K562 (cell line): ENCODE data around the gene CCDC88A. TPM values are rescaled to one million over a fixed set of nuclear protein-coding genes. Genes with fewer than 3 reads are reported as not detected.

Experiments used
- GABPB2 ChIP-seq: fragments of 250-450 bp; sonication (Bioruptor Pico); conservative IDR thresholded peaks from 2 replicates; pipeline ENCODE4 v1.5.1; 2021; ENCODE audit warnings: mild to moderate bottlenecking
- GTF2E2 ChIP-seq: fragments of 200-800 bp; sonication (Bioruptor generic); IDR thresholded peaks from 2 replicates; pipeline ENCODE4 v1.6.1; 2016; ENCODE audit warnings: missing genetic modification characterization, missing compliant biosample characterization
- HSF4 ChIP-seq: fragments of 250-450 bp; sonication (Bioruptor Pico); IDR thresholded peaks from 2 replicates; pipeline ENCODE4 v2.1.2; 2022; ENCODE audit warnings: mild to moderate bottlenecking, moderate library complexity, borderline replicate concordance
- SMARCE1 ChIP-seq: fragments of 450-650 bp; IDR thresholded peaks from 2 replicates; pipeline ENCODE4 v1.7.1; 2016; ENCODE audit warnings: mild to moderate bottlenecking
- ZBTB40 ChIP-seq, 2 experiments: fragments of 450-650 bp in 1 of 2; sonication (generic) in 1 of 2; formaldehyde crosslinking in 1 of 2; IDR thresholded peaks; 2 replicates each; pipeline versions ENCODE4 v1.7.1 to v1.9.0; 2016 to 2022; ENCODE audit warnings: inconsistent platforms in 1 of 2, mild to moderate bottlenecking in 1 of 2, missing genetic modification reagents in 1 of 2
- ZC3H11A ChIP-seq: IDR thresholded peaks from 2 replicates; pipeline ENCODE4 v1.6.1; 2012; ENCODE audit warnings: low read depth, low read length, improper control_type of control experiment
- ZNF133 ChIP-seq: fragments of 250-450 bp; sonication (Bioruptor Pico); IDR thresholded peaks from 2 replicates; pipeline ENCODE4 v1.4.0; 2020; ENCODE audit warnings: mild to moderate bottlenecking
- ZNF212 ChIP-seq: fragments of 450-650 bp; formaldehyde crosslinking; IDR thresholded peaks from 2 replicates; pipeline ENCODE4 v1.4.0; 2020; ENCODE audit warnings: mild to moderate bottlenecking
- polyA plus RNA-seq, 8 experiments: library from polyadenylated mRNA; depleted of rRNA in 4 of 8; stranded (reverse) in 5 of 8; unstranded in 3 of 8; fragments of >200 nt; fragmentation: Nextera tagmentation in 2 of 8; fragmentation: Illumina TruSeq in 1 of 8; extraction: Ambion mirVana in 2 of 8; extraction: Trizol in 1 of 8; gene quantifications; 2 replicates each; pipeline versions ENCODE4 v1.2.1 to v1.2.3, GENCODE V29; 2011 to 2014; ENCODE audit warnings: inconsistent platforms in 1 of 8, missing spikeins in 1 of 8
- total RNA-seq, 7 experiments: library from RNA; depleted of rRNA in 6 of 7; stranded (reverse); fragments of >200 nt in 6 of 7; fragmentation: Illumina TruSeq in 2 of 7; extraction: Trizol in 2 of 7; gene quantifications; 2 replicates each; pipeline versions ENCODE4 v1.2.1 to v1.2.3, GENCODE V29; 2011 to 2021; ENCODE audit warnings: low replicate concordance in 1 of 7
- TF ChIP-seq, protein P1 (sequence below): fragments of 450-650 bp; IDR thresholded peaks from 2 replicates; pipeline ENCODE4 v1.6.1; 2014; ENCODE audit warnings: low read depth, mild to moderate bottlenecking, moderate library complexity, borderline replicate concordance
- TF ChIP-seq, protein P2 (sequence below): fragments of 450-650 bp; formaldehyde crosslinking; IDR thresholded peaks from 2 replicates; pipeline ENCODE4 v1.4.0; 2020; ENCODE audit warnings: mild to moderate bottlenecking, moderate library complexity

The CCDC88A gene
- total and polyA plus RNA-seq, 9 of the 15 experiments (the other 6 are each of a cell fraction or from before 2014, with no cell fraction given) = 29.3 to 102 (median 55.6) TPM

DNA sequence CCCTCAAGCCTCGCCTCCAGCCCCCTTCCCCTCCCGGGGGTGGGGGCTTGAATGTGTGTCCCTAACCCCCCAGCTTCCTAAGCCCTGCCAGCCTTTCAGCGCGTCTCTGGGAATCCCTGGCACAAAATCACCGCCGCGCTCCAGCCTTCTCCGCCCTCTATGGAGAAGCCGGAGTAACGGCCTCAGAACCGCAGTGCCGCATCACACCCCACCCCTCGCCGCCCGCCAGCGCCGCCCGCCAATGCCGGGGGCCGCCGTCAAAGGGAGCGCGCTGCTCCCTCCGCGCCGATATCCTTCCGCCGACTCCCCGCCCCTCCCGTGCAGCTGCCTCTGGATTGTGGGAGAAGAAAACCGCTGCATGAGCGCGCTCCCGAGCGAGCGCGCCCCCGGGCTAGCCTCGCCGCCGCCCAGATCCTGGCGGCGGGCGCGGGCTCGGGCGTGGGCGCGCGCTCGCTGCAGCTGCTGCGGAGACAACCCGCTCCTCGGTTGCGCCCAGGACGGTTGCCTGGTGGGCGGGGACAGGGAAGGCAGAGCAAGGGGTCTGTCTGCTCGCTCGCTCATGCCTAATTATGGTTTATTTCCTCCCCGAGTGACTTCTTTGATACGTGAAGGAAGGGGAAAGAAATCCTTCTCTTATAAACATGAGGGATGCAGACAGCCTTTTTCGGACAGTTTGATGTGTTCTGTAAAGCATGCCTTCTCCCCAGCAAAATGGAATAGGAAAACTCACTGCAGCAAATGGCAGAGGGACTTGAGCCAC, at the start of gene CCDC88A (continued):
- TF ChIP-seq, protein P1, sequence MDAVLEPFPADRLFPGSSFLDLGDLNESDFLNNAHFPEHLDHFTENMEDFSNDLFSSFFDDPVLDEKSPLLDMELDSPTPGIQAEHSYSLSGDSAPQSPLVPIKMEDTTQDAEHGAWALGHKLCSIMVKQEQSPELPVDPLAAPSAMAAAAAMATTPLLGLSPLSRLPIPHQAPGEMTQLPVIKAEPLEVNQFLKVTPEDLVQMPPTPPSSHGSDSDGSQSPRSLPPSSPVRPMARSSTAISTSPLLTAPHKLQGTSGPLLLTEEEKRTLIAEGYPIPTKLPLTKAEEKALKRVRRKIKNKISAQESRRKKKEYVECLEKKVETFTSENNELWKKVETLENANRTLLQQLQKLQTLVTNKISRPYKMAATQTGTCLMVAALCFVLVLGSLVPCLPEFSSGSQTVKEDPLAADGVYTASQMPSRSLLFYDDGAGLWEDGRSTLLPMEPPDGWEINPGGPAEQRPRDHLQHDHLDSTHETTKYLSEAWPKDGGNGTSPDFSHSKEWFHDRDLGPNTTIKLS = peak; percentile 26; the same call in 1 of the 2 replicates
- peak; percentile 41; the same call in 1 of the 2 replicates for TF ChIP-seq ZC3H11A
- TF ChIP-seq HSF4 (CRISPR knock-in tag) = no peak
- TF ChIP-seq ZNF133 (CRISPR knock-in tag) = no peak
- 0 out of 2 replicates have a peak, but pooled peaks have one; percentile 16 for TF ChIP-seq ZBTB40 (IDR thresholded peaks at IDR 0.05)
- TF ChIP-seq ZBTB40 (CRISPR knock-in tag; IDR thresholded peaks at IDR 0.05) = peak; percentile 31; the same call in 1 of the 2 replicates
- TF ChIP-seq ZNF212 (CRISPR knock-in tag) = peak; percentile 19; the same call in 1 of the 2 replicates
- TF ChIP-seq GTF2E2 (tag) = no peak; the same call in 1 of the 2 replicates
- TF ChIP-seq, protein P2, sequence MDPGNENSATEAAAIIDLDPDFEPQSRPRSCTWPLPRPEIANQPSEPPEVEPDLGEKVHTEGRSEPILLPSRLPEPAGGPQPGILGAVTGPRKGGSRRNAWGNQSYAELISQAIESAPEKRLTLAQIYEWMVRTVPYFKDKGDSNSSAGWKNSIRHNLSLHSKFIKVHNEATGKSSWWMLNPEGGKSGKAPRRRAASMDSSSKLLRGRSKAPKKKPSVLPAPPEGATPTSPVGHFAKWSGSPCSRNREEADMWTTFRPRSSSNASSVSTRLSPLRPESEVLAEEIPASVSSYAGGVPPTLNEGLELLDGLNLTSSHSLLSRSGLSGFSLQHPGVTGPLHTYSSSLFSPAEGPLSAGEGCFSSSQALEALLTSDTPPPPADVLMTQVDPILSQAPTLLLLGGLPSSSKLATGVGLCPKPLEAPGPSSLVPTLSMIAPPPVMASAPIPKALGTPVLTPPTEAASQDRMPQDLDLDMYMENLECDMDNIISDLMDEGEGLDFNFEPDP (CRISPR knock-in tag) = no peak
- TF ChIP-seq GABPB2 = no peak
- TF ChIP-seq SMARCE1 = no peak; the same call in 1 of the 2 replicates
